Astrocyte (in vitro differentiated cells and primary cell): ENCODE measurements around the gene MATN3. TPM values are rescaled to one million over a fixed set of nuclear protein-coding genes. Genes with fewer than 3 reads are reported as not detected.

Experiments
- DNase-seq: peaks from one replicate; pipeline ENCODE4 v3.0.0-alpha.2; 2010; ENCODE audit warnings: low read depth
- FAIRE-seq: peaks from 2 replicates; lab custom pipeline; 2011; peaks lifted over from hg19 to GRCh38; lab: Jason Lieb, UNC
- H2AFZ ChIP-seq: 2 replicates; pipeline ENCODE4 v1.6.0; 2012; ENCODE audit warnings: low read depth, low read length, inconsistent platforms
- H3K27ac ChIP-seq: 2 replicates; pipeline ENCODE4 v1.5.1; 2011; ENCODE audit warnings: low read depth, low read length, inconsistent platforms
- H3K27me3 ChIP-seq: 2 replicates; pipeline ENCODE4 v1.6.0; 2011; ENCODE audit warnings: low read length, inconsistent platforms; ENCODE audit not compliant: insufficient read depth
- H3K36me3 ChIP-seq: 2 replicates; pipeline ENCODE4 v1.5.1; 2011; ENCODE audit warnings: low read length, inconsistent platforms; ENCODE audit not compliant: insufficient read depth
- H3K4me1 ChIP-seq: 2 replicates; pipeline ENCODE4 v1.5.1; 2011; ENCODE audit warnings: low read length, inconsistent platforms; ENCODE audit not compliant: insufficient read depth
- H3K4me2 ChIP-seq: 2 replicates; pipeline ENCODE4 v1.6.0; 2012; ENCODE audit warnings: low read length, inconsistent platforms
- H3K4me3 ChIP-seq: 2 replicates; pipeline ENCODE4 v1.5.1; 2011; ENCODE audit warnings: low read depth, mild to moderate bottlenecking, low read length, inconsistent platforms; ENCODE audit not compliant: insufficient read depth
- H3K79me2 ChIP-seq: 2 replicates; pipeline ENCODE4 v1.6.0; 2012; ENCODE audit warnings: mild to moderate bottlenecking, low read length, inconsistent platforms; ENCODE audit not compliant: insufficient read depth
- H3K9ac ChIP-seq: 2 replicates; pipeline ENCODE4 v1.6.0; 2012; ENCODE audit warnings: mild to moderate bottlenecking, low read length, inconsistent platforms
- H3K9me3 ChIP-seq: 2 replicates; pipeline ENCODE4 v1.5.1; 2012; ENCODE audit warnings: low read depth, mild to moderate bottlenecking, low read length, inconsistent platforms; ENCODE audit not compliant: insufficient read depth
- H4K20me1 ChIP-seq: 2 replicates; pipeline ENCODE4 v1.6.0; 2012; ENCODE audit warnings: low read length, inconsistent platforms; ENCODE audit not compliant: insufficient read depth
- H3K27ac Mint-ChIP-seq: one replicate; pipeline ENCODE4 v1.8.0; 2021; ENCODE audit warnings: mild to moderate bottlenecking, mixed read lengths; ENCODE audit not compliant: unreplicated experiment
- H3K27me3 Mint-ChIP-seq: one replicate; pipeline ENCODE4 v1.8.0; 2021; ENCODE audit warnings: low read depth, mixed read lengths; ENCODE audit not compliant: unreplicated experiment
- H3K36me3 Mint-ChIP-seq: one replicate; pipeline ENCODE4 v1.8.0; 2021; ENCODE audit warnings: low read depth, mixed read lengths; ENCODE audit not compliant: unreplicated experiment
- H3K4me1 Mint-ChIP-seq: one replicate; pipeline ENCODE4 v1.8.0; 2021; ENCODE audit warnings: low read depth, mixed read lengths; ENCODE audit not compliant: unreplicated experiment
- H3K4me3 Mint-ChIP-seq: one replicate; pipeline ENCODE4 v1.8.0; 2021; ENCODE audit warnings: mild to moderate bottlenecking, moderate library complexity, mixed read lengths; ENCODE audit not compliant: unreplicated experiment
- H3K9me3 Mint-ChIP-seq: one replicate; pipeline ENCODE4 v1.8.0; 2021; ENCODE audit warnings: mild to moderate bottlenecking, mixed read lengths; ENCODE audit not compliant: unreplicated experiment
- CTCF ChIP-seq: IDR thresholded peaks from 2 replicates; pipeline ENCODE4 v1.5.1; 2011; ENCODE audit warnings: low read depth, mild to moderate bottlenecking, inconsistent platforms, low read length, moderate library complexity; ENCODE audit not compliant: insufficient read depth
- EZH2 ChIP-seq: IDR thresholded peaks from 2 replicates; pipeline ENCODE4 v1.6.1; 2012; ENCODE audit warnings: mild to moderate bottlenecking, low read length, inconsistent platforms; ENCODE audit not compliant: insufficient read depth
- total RNA-seq: library from RNA; stranded (reverse); gene quantifications from 2 replicates; pipeline ENCODE4 v1.2.1, GENCODE V29; 2021

Gene MATN3
- total RNA-seq, 1 donor from 2014 or later, result 13.3 TPM

- Mint-ChIP-seq H3K4me3 (peak overlapping the region; percentile 82), H3K4me1 (no peaks in the 10 kb centered on the region), H3K36me3 (no peaks in the 10 kb centered on the region), H3K27me3 (peaks cover 15% of the 10 kb centered on the region), H3K9me3 (peaks cover 3% of the 10 kb centered on the region), H3K27ac (peak overlapping the region; percentile 50)
- no peaks in the 10 kb centered on the region for H4K20me1 ChIP-seq
- peaks cover 5% of the 10 kb centered on the region for H3K4me1 ChIP-seq
- FAIRE-seq (no peak), DNase-seq (no peak)
- H3K4me3 ChIP-seq, result peak overlapping the region; percentile 38
- H3K79me2 ChIP-seq, result no peaks in the 10 kb centered on the region
- H3K9me3 ChIP-seq, result no peaks in the 10 kb centered on the region
- H3K9ac ChIP-seq, result no peak overlapping the region
- H3K27me3 ChIP-seq, result peaks cover 10% of the 10 kb centered on the region
- no peak overlapping the region for H3K27ac ChIP-seq
- H3K4me2 ChIP-seq, result peak overlapping the region; percentile 87
- no peaks in the 10 kb centered on the region for H3K36me3 ChIP-seq
- H2AFZ ChIP-seq, result peak overlapping the region; percentile 80
- no peak for TF ChIP-seq EZH2
- TF ChIP-seq CTCF, result no peak
These were observed 1.0 kb downstream of the MATN3 start for GRCh38 chr2:20011276-20012031.

- FAIRE-seq, result no peak
- no peak overlapping the region for H3K4me3 ChIP-seq
- no peak overlapping the region for H3K4me2 ChIP-seq
- no peak overlapping the region for H3K4me3 Mint-ChIP-seq
- peaks cover 2% of the 10 kb centered on the region for H3K36me3 Mint-ChIP-seq
- no peak for DNase-seq
- peaks cover 10% of the 10 kb centered on the region for H3K27me3 ChIP-seq
- H3K27ac Mint-ChIP-seq, result no peak overlapping the region
- H3K27ac ChIP-seq, result no peak overlapping the region
- no peak overlapping the region for H3K9ac ChIP-seq
- no peak for TF ChIP-seq CTCF
- TF ChIP-seq EZH2, result no peak
- no peaks in the 10 kb centered on the region for H3K9me3 ChIP-seq
- no peaks in the 10 kb centered on the region for H3K4me1 Mint-ChIP-seq
- H3K4me1 ChIP-seq, result peaks cover 5% of the 10 kb centered on the region
- H3K27me3 Mint-ChIP-seq, result peaks cover 15% of the 10 kb centered on the region
- H3K79me2 ChIP-seq, result no peaks in the 10 kb centered on the region
- H2AFZ ChIP-seq, result no peak overlapping the region
- H3K36me3 ChIP-seq, result no peaks in the 10 kb centered on the region
- H4K20me1 ChIP-seq, result no peaks in the 10 kb centered on the region
- peaks cover 2% of the 10 kb centered on the region for H3K9me3 Mint-ChIP-seq
These were observed 3.8 kb downstream of the MATN3 start for GRCh38 chr2:20008703-20009102.

GRCh38 chr2:20005891-20006470, 6.5 kb downstream of the MATN3 start:
- peaks cover 2% of the 10 kb centered on the region for H3K9me3 Mint-ChIP-seq
- no peak overlapping the region for H2AFZ ChIP-seq
- H3K27ac ChIP-seq, result no peak overlapping the region
- TF ChIP-seq CTCF (no peak), EZH2 (no peak)
- H3K27ac Mint-ChIP-seq, result no peak overlapping the region
- no peaks in the 10 kb centered on the region for H3K4me1 ChIP-seq
- H3K4me3 ChIP-seq, result no peak overlapping the region
- no peak for FAIRE-seq
- H3K36me3 ChIP-seq, result no peaks in the 10 kb centered on the region
- H3K27me3 Mint-ChIP-seq, result peaks cover 6% of the 10 kb centered on the region
- H3K4me3 Mint-ChIP-seq, result no peak overlapping the region
- no peak for DNase-seq
- peaks cover 1% of the 10 kb centered on the region for H3K27me3 ChIP-seq
- no peak overlapping the region for H3K4me2 ChIP-seq
- H3K4me1 Mint-ChIP-seq, result no peaks in the 10 kb centered on the region
- H3K36me3 Mint-ChIP-seq, result peaks cover 5% of the 10 kb centered on the region
- no peaks in the 10 kb centered on the region for H3K79me2 ChIP-seq
- no peak overlapping the region for H3K9ac ChIP-seq
- H4K20me1 ChIP-seq, result no peaks in the 10 kb centered on the region
- H3K9me3 ChIP-seq, result no peaks in the 10 kb centered on the region
